K562 (cell line): Measurements from ENCODE around the gene BEST2. TPM values are rescaled to one million over a fixed set of nuclear protein-coding genes. Genes with fewer than 3 reads are reported as not detected.
A peak's percentile ranks its signal among the peaks of the same experiment; 100 is the strongest.

ENCODE experiments used
- BDP1 ChIP-seq: IDR thresholded peaks from 3 replicates; pipeline ENCODE4 v1.6.1; 2011; ENCODE audit not compliant: insufficient read length, insufficient read depth
- FUS ChIP-seq: fragments of 200-400 bp; formaldehyde crosslinking; optimal IDR thresholded peaks from 2 replicates; pipeline ENCODE3; 2017; ENCODE audit warnings: low read depth, low read length
- HBP1 ChIP-seq: fragments of 450-650 bp; formaldehyde crosslinking; IDR thresholded peaks from 2 replicates; pipeline ENCODE4 v1.4.0; 2022; ENCODE audit warnings: missing genetic modification characterization
- HMG20A ChIP-seq: fragments of 450-650 bp; formaldehyde crosslinking; conservative IDR thresholded peaks from 2 replicates; pipeline ENCODE4 v1.4.0; 2020; ENCODE audit warnings: mild to moderate bottlenecking, mixed read lengths
- MAFG ChIP-seq: fragments of 450-650 bp; conservative IDR thresholded peaks from 2 replicates; pipeline ENCODE4 v1.6.1; 2016; ENCODE audit warnings: missing genetic modification characterization, missing compliant biosample characterization
- MEF2D ChIP-seq: conservative IDR thresholded peaks from 2 replicates; pipeline ENCODE4 v1.6.1; 2016; ENCODE audit warnings: low read depth, missing genetic modification characterization, missing compliant biosample characterization
- MYNN ChIP-seq, 2 experiments: sonication (generic); formaldehyde crosslinking in 1 of 2; IDR thresholded peaks; 2 replicates each; pipeline versions ENCODE4 v1.5.0 to v1.6.1; 2016 to 2020; ENCODE audit warnings: antibody characterized with exemption in 1 of 2, missing genetic modification reagents in 1 of 2
- POLR3G ChIP-seq: IDR thresholded peaks from 2 replicates; pipeline ENCODE4 v1.6.1; 2011; ENCODE audit not compliant: insufficient read length, insufficient replicate concordance; ENCODE audit errors: extremely low read depth
- PRPF4 ChIP-seq: fragments of 200-400 bp; formaldehyde crosslinking; IDR thresholded peaks from one replicate; pipeline ENCODE4 v1.6.1; 2017; ENCODE audit warnings: low read length, low read depth, mild to moderate bottlenecking; ENCODE audit not compliant: insufficient read depth, poor library complexity, severe bottlenecking
- SP2 ChIP-seq: IDR thresholded peaks from 2 replicates; pipeline ENCODE4 v1.6.1; 2011; ENCODE audit warnings: mild to moderate bottlenecking, low read depth, low read length, moderate library complexity; ENCODE audit not compliant: poor library complexity, severe bottlenecking; ENCODE audit errors: extremely low read depth
- STAT6 ChIP-seq: sonication (generic); formaldehyde crosslinking; IDR thresholded peaks from 2 replicates; pipeline ENCODE4 v1.8.1; 2023; ENCODE audit warnings: mild to moderate bottlenecking, missing genetic modification reagents
- TAL1 ChIP-seq: fragments of 450-650 bp; IDR thresholded peaks from 2 replicates; pipeline ENCODE4 v1.6.1; 2016; ENCODE audit warnings: mild to moderate bottlenecking
- TCFL5 ChIP-seq: fragments of 250-450 bp; sonication (Bioruptor Pico); conservative IDR thresholded peaks from 2 replicates; pipeline ENCODE4 v1.6.1; 2021; ENCODE audit warnings: mild to moderate bottlenecking, moderate library complexity, matching md5 sums
- ZBTB8A ChIP-seq: fragments of 450-650 bp; IDR thresholded peaks from 2 replicates; pipeline ENCODE4 v1.6.1; 2018; ENCODE audit warnings: mild to moderate bottlenecking, moderate library complexity; ENCODE audit not compliant: partially characterized antibody
- ZC3H11A ChIP-seq: IDR thresholded peaks from 2 replicates; pipeline ENCODE4 v1.6.1; 2012; ENCODE audit warnings: low read depth, low read length, improper control_type of control experiment
- ZC3H4 ChIP-seq: sonication (generic); formaldehyde crosslinking; IDR thresholded peaks from 2 replicates; pipeline ENCODE4 v1.9.0; 2021; ENCODE audit warnings: missing genetic modification reagents, borderline replicate concordance
- ZNF583 ChIP-seq: fragments of 250-450 bp; sonication (Bioruptor Pico); IDR thresholded peaks from 2 replicates; pipeline ENCODE4 v1.4.0; 2020
- ZNF77 ChIP-seq: fragments of 250-450 bp; sonication (Bioruptor Pico); IDR thresholded peaks from 2 replicates; pipeline ENCODE4 v1.5.0; 2020
- polyA plus RNA-seq, 8 experiments: library from polyadenylated mRNA; depleted of rRNA in 4 of 8; stranded (reverse) in 5 of 8; unstranded in 3 of 8; fragments of >200 nt; fragmentation: Nextera tagmentation in 2 of 8; fragmentation: Illumina TruSeq in 1 of 8; extraction: Ambion mirVana in 2 of 8; extraction: Trizol in 1 of 8; gene quantifications; 2 replicates each; pipeline versions ENCODE4 v1.2.1 to v1.2.3, GENCODE V29; 2011 to 2014; ENCODE audit warnings: inconsistent platforms in 1 of 8, missing spikeins in 1 of 8
- total RNA-seq, 7 experiments: library from RNA; depleted of rRNA in 6 of 7; stranded (reverse); fragments of >200 nt in 6 of 7; fragmentation: Illumina TruSeq in 2 of 7; extraction: Trizol in 2 of 7; gene quantifications; 2 replicates each; pipeline versions ENCODE4 v1.2.1 to v1.2.3, GENCODE V29; 2011 to 2021; ENCODE audit warnings: low replicate concordance in 1 of 7
- TF ChIP-seq, protein P1 (sequence below): fragments of 450-650 bp; IDR thresholded peaks from 2 replicates; pipeline ENCODE4 v1.6.1; 2014; ENCODE audit warnings: low read depth, mild to moderate bottlenecking, moderate library complexity, borderline replicate concordance
- TF ChIP-seq, protein P2 (sequence below): fragments of 450-650 bp; IDR thresholded peaks from 2 replicates; pipeline ENCODE4 v1.6.1; 2016; ENCODE audit warnings: low read depth, mild to moderate bottlenecking, moderate library complexity
- TF ChIP-seq, protein P3 (sequence below): fragments of 250-450 bp; sonication (Bioruptor Pico); IDR thresholded peaks from 2 replicates; pipeline ENCODE4 v1.8.0; 2022; ENCODE audit warnings: moderate library complexity, mild to moderate bottlenecking, inconsistent platforms

Gene BEST2
- total and polyA plus RNA-seq, 9 of the 15 experiments (the other 6 are each of a cell fraction or from before 2014, with no cell fraction given) = not detected

DNA sequence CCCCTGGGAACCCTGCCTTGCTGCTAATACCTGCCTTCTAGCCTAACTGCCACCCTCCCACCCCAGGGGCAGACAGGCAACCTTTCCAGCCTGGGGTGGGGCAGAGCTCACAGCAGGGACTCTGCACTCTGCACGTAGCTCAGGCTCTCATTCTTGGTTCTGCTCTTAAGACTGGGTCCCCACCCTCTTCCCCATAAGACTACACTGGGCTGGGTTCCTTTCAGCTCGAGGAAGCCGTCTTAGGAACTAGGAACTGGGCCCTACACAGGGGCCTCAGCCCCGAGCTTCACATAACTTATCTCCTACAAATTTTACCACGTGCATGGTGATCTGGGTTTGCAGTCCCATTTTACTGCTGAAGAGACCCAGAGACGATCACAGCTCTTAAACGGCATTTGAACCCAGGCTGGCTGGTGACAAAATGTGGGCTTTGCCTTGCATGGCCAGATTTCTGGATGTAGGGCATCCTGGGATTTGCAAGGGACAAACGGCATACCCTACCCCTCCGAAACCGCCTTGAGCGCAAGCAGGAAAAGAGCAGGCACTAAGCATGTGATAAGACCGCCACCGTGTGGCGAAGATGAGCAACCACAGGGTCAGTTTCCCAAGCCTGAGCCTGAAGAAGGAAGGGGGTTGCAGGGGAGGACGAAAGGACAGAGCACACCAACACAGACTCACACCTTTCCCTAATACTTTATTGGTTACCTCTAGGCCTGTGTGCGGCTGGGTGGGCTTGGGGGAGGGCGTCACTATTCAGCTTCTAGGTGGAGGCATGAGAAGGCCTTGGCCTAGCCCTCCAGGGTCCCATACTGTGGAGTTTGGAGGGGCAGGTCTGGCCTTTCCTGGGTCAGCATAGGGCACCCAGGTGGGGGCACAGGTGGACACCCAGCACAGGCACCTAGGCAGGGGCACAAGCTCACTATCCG lies 44.8 kb downstream of the BEST2 start (continued):
- TF ChIP-seq STAT6 = no peak
- no peak for TF ChIP-seq ZC3H4 (CRISPR knock-in tag)
- TF ChIP-seq TAL1 = no peak
- TF ChIP-seq MEF2D = no peak
- TF ChIP-seq, protein P1, sequence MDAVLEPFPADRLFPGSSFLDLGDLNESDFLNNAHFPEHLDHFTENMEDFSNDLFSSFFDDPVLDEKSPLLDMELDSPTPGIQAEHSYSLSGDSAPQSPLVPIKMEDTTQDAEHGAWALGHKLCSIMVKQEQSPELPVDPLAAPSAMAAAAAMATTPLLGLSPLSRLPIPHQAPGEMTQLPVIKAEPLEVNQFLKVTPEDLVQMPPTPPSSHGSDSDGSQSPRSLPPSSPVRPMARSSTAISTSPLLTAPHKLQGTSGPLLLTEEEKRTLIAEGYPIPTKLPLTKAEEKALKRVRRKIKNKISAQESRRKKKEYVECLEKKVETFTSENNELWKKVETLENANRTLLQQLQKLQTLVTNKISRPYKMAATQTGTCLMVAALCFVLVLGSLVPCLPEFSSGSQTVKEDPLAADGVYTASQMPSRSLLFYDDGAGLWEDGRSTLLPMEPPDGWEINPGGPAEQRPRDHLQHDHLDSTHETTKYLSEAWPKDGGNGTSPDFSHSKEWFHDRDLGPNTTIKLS = 0 out of 2 replicates have a peak, but pooled peaks have one; percentile 24
- no peak for TF ChIP-seq SP2
- TF ChIP-seq ZNF583 (CRISPR knock-in tag) = no peak
- no peak for TF ChIP-seq ZBTB8A
- TF ChIP-seq BDP1 = no peak
- no peak for TF ChIP-seq POLR3G
- no peak for TF ChIP-seq ZC3H11A
- no peak for TF ChIP-seq PRPF4
- no peak for TF ChIP-seq ZNF77
- no peak for TF ChIP-seq FUS
- 0 out of 2 replicates have a peak, but pooled peaks have one; percentile 33 for TF ChIP-seq MYNN (IDR thresholded peaks at IDR 0.05)
- TF ChIP-seq MYNN (CRISPR knock-in tag; IDR thresholded peaks at IDR 0.05) = no peak
- no peak for TF ChIP-seq MAFG
- TF ChIP-seq, protein P2, sequence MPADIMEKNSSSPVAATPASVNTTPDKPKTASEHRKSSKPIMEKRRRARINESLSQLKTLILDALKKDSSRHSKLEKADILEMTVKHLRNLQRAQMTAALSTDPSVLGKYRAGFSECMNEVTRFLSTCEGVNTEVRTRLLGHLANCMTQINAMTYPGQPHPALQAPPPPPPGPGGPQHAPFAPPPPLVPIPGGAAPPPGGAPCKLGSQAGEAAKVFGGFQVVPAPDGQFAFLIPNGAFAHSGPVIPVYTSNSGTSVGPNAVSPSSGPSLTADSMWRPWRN = no peak
- TF ChIP-seq HBP1 (CRISPR knock-in tag) = 0 out of 2 replicates have a peak, but pooled peaks have one; percentile 30
- TF ChIP-seq, protein P3, sequence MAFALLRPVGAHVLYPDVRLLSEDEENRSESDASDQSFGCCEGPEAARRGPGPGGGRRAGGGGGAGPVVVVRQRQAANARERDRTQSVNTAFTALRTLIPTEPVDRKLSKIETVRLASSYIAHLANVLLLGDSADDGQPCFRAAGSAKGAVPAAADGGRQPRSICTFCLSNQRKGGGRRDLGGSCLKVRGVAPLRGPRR (CRISPR knock-in tag) = no peak
- TF ChIP-seq TCFL5 (CRISPR knock-in tag) = no peak
- TF ChIP-seq HMG20A = no peak
